Fibroblast of the conjunctiva (primary cell): Measurements from ENCODE around the gene MCF2L.

ENCODE experiments used
- DNase-seq: peaks from one replicate; pipeline ENCODE4 v3.0.0-alpha.2; 2010; ENCODE audit warnings: low read depth

Gene MCF2L

DNA sequence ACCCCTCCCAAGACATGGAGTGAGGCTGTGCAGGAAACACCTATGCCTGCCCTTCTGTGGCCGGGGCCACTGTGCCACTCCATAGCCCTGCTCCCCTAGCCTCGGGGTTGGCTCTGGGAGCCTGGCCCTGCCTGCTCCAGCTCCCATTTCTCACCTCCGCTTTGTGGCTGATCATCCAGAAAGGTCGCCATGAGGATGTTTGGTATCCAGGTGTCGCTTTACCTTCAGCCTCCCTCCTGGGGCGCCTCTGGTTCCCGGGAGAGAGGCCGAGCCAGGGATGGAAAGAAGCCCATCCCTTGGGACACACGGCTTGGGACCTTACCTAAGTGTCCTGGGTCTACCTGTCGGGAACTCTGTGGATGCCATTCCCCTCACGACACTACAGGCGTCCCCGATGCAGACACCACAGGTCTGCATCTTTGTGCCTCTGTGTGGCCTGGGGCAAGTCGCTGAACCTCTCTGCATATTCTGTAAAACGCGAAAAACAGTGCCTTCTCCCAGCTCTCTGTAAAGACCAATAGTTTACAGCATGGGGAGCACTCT, 3.4 kb upstream of the MCF2L start:
- no peak for DNase-seq

DNA sequence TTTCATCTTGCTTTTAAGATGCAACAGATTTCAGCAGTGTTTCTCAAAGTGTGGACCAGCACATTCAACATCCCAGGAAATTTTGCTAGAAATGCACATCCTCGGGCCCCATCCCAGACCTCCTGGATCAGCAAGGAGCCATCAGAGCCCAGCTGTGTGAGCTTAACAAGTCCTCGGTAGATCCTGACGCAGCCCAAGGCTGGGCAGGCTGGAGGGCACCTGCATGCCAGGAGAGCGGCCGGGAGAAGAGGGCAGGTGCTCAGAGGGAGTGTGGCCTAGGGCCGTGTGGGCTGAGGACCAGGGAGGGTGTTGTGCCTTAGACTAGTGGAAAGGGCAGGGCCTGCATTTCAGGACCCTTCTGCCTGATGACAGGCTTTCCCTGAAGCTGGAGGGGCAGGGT, 2.2 kb upstream of the MCF2L start:
- DNase-seq = no peak

DNA sequence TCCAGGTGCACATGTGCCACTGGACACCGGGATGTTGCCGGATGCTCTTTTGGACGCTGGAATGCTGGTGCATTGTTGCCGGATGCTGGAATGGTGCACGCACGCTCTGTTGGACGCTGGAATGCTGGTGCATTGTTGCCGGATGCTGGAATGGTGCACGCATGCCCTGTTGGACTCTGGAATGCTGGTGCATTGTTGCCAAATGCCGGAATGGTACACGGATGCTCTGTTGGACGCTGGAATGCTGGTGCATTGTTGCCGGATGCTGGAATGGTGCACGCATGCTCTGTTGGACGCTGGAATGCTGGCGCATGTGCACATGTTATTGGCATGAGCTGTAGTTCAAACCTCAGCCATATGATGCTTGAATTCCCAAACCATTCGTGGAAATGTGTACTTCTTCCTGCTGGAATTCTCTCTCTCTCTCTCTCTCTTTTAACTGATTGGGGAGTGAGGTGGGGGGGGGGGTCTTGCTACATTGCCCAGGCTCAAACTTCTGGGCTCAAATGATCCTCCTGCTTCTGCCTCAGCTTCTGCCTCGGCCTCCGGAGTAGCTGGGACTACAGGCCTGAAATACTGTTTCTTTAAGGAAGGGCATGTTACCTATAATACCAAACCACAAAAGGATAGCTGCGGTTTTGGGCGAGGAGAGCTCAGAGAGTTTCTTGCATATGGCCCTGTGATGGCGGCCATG, 1.2 kb upstream of the MCF2L start:
- DNase-seq = no peak

DNA sequence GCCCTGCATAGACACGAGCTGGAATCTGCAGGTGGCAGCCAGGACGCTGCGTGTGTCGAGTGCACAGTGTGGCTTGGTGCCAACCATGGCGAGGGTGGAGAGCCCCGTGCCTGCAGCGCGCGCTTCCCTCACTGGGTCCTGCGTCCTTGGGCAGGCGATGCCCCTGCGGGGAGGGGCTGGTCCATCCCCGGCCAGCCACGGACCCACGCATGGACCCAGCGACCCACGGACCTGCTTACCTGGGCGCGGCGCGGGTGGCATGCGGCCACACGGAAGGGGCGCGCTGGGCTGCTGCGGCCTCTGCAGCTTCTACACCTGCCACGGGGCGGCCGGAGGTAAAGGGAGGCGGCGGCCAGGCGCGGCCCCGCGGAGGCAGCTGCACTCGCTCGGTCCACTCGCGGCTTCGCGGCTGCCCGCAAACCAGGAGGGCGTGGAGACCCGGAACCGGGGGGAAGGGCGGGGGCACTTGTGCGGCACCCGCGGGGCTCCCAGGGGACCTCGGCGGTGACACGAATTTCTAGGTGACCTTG, 569 bp upstream of the MCF2L start:
- no peak for DNase-seq

DNA sequence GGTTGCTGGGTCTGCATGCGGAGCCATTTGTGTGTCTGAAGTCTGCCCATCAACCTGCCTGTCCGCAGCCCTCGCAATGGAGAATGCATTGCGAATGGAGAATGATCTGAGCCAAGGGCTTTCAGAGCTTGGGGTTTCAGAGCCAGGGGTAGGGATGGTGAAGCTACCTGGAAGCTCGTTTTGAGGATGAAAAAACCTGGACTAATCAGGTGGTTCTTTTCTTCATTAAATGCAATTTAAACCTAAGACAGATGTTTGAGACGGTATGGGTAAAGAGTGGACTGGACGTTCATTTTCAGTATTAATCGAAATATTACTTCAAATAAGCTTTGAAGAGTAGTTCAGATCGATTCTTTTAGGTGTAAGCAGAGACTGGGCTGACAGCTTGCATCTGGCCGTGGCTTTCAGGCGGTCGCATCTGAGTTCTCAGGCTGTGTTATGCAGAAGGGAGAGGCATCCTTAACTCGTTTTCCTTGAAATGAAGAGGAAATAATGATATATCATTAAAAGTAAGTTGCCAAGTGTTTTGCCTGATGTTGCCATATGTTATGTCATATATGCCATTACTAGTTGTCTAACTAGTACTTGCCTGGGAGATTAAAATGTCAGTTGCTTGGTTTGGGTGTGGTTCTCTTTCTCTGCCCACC, 801 bp downstream of the MCF2L start:
- no peak for DNase-seq

DNA sequence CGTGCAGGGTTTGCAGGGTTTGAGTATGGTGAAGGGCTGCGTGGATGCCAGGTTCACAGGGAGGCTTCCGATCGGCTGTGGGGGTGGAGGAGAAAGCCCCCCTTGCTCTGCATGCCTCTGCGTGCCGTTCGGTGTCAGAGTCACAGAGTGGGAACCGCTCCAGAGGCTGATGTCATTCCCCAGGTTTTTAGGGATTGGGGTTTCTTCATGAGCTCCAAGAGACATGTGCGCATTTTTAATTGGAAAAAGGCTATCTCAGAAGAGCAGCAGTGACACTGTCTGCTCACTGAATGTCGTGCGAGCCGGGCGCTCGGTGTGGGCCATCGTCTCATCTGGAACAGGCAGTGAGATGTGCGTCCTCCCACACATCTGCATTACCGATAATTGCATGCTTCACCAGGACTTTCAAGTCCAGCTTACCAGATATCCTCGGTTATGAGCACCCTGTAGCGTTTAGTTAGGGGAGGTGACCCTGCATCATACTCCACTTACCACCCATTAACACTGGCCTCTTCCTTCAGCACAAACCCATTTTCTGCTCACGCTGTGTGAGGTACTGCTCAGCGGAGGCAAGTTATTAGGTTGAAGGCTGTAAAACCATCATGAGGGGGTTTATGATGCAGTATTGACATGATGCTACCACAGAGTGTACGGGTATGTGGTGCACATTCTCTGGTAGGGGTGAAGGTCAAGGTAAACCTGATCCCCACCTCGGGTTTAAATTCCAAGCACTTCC, 1.7 kb downstream of the MCF2L start:
- DNase-seq = no peak

DNA sequence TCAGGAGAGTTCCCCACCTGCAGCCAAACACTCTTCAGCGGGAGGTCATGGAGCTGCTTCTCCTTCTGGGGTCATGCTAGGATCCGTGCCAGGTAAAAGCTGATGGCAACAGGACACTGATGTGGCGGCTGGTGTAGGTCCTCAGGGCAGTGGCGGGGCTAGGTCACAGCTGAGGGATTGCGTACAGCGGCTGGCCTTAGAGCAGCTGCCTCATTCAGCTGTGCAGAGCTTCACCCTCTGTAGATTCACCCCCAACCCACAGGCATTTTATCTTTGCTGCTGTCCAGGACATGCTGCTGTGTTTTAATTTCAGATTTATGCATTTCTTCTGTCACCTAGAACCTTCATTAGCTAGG, 2.3 kb downstream of the MCF2L start:
- DNase-seq = no peak

DNA sequence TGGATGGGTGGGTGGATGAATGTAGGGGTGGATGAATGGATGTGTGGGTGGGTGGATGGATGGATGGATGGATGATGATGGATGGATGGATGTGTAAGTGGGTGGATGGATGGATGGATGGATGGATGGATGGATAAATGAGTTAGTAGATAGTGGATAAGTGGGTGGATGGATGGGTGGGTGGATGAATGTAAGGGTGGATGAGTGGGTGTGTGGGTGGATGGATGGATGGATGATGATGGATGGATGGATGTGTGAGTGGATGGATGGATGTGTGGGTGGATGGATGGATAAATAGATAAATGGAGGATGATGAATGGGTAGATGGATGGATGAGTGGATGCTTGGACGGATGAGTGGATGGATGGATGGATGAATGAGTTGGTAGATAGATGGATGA, 3.2 kb downstream of the MCF2L start:
- DNase-seq = no peak

DNA sequence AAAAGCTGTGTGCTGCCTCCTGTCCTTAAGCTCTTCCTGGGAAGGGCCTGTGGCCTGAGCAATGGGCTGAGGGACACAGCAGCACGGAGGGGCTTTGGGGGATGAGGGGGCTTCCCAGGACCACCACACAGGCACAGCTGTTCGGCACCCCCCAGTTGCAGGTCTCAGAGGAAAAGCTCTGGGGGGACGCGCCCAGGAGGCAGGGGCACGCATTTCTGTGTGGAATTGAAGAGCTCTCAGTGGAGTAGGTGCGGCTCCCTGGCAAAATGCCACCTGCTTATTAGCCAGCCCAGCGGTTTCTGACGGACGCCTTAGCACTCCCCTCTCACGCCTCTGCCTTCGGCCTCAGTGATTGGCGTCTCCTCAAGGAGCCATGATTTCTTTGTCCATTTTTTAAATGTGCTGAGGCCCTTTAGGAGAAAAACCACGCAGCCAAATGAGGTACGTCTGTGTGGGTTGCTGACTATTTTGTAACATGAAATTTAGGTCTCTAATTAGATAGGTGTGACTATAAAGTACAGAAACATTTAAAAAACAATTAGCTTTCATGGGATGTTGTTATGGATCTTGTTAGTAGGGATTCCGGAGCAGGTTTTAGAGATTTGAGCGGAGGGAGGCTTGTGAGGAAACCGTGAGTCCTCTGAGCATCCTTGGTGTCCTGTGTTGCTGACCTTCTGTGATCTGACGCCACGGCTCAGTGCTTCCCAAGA, 4.0 kb downstream of the MCF2L start:
- no peak for DNase-seq

DNA sequence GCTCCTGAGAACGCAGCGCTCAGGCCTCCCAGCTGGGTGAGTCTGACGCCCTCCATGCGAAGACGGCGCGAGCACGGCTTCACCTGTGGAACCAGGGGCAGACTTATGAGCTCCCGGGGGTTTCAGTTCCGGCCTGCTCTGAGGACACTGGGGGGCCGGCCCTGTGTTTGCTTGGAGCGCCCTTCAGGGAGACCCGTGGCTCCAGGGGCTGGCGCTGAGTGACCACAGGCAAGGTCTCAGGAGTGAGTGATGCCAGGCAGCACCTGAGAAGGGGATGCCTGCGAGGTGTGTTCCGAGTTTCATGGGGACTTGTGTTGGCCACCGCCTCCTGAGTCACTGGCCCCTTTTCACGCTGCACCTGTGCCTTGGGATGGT, 4.5 kb downstream of the MCF2L start:
- DNase-seq = no peak

DNA sequence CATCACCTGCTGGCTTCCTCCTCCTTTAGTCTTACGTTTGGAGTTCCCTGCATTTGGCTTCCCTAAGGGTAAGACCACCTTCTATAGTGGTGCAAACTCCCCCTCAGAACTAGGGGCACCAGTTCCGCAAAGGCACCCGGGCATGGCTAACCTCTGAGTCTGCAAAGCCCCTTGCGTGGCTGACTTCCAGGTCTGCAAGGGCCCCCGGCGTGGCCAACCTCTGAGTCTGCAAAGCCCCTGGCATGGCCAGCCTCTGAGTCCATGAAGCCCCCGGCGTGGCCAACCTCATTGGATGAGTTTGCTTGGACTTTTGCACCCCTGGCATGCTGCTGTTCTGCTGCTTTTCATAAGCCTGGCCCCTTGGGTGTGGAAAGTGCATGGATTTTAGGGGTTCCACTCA, 5.1 kb downstream of the MCF2L start:
- no peak for DNase-seq

DNA sequence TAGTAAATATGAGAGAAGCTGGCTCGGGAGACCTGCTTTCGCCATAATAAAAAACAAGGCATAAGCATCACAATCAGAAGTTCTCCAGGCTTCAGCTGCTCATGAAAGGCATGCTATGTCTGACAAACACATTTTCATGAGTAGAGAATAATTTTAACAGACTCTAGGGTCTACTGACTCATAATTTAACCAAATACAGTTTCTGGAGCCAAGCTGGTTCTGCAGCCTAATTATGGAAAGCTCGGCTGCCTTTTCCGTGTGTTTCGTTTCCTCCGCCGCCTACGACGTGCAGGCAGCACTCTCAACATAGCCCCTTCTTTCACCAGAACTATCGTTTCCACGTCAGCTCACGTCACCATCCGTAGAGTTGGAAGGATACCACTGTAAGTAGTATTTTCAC, 5.7 kb downstream of the MCF2L start:
- DNase-seq = no peak

DNA sequence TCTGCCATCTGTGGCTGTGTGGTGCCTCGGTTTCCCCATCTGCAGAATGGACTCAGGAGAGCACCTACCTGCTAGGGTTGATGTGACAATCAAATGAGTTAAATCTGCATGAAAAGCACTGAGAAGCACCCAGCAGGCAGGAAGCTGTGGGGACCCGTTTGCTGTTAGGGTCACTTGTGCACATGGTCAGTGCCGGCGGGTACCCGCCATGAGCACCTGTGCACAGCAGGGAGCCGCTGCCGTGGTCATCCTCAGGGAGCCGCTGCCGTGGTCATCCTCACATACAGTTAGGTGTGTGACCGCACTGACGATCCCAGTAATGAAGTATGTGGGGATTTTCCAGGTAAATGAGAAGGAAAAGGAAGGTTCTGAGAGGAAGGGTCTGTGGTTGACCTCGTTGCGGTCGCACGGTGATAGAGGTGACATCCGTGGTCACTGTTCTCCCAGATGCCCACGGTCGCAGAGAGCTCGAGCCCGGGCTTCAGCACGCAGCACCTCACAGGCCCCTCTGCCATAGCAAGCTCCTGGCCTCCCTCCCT, 6.5 kb downstream of the MCF2L start:
- no peak for DNase-seq

DNA sequence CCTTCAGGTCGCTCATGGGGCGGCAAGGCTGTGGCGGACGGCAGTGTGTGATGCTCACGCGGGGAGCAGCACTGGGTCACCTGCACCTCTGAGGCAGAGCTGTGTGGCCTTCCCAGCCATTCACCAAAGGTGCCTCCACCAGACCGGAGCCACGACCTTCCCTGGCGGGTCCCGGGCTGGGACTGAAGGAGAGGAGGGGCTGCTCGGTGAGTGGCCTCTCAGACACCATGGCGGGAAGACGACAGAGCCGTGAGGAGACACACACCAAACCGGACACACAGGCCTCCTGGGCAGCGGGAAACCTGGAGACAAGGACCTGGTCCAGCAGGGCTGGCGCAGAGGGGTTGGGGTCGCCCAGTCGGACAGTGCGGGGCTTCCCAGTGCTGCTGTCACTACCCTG, 7.5 kb downstream of the MCF2L start:
- no peak for DNase-seq

DNA sequence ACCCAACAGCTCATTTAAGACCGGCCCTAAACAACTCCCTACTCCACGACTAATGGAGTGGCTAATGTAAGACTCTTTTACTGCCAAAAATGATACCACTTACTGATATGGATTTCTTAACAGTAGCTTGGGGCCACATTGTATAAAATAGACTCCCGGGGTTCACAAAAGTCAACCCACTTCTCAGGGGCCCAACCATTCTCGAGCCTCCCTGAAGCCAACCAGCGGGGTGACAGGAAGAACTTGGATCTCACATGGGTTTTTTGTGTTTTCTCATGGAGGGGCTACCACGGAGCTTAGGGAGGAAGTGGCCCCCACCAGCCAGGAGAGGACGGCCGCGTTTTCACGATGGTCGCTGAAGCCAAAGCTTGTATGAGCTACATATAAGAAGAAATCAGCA, 8.1 kb downstream of the MCF2L start:
- DNase-seq = no peak

DNA sequence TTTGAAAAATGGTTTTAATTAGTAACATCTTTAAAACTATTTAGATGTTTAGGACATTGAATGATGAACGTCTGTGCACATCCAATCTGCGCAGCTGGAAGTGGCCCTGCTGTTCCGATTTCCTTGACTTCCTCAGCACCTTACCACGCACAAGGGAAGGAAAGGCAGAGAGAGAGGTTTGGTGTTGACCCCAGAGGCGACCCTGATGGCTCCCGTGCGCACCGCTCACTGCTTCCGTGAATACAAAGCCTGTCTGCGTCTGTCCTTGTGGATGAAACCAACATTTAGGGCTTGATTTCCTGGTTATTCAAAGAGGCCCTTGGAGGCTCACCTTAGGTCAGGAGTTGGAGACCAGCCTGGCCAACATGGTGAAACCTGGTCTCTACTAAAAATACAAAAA, 8.5 kb downstream of the MCF2L start:
- DNase-seq = no peak

DNA sequence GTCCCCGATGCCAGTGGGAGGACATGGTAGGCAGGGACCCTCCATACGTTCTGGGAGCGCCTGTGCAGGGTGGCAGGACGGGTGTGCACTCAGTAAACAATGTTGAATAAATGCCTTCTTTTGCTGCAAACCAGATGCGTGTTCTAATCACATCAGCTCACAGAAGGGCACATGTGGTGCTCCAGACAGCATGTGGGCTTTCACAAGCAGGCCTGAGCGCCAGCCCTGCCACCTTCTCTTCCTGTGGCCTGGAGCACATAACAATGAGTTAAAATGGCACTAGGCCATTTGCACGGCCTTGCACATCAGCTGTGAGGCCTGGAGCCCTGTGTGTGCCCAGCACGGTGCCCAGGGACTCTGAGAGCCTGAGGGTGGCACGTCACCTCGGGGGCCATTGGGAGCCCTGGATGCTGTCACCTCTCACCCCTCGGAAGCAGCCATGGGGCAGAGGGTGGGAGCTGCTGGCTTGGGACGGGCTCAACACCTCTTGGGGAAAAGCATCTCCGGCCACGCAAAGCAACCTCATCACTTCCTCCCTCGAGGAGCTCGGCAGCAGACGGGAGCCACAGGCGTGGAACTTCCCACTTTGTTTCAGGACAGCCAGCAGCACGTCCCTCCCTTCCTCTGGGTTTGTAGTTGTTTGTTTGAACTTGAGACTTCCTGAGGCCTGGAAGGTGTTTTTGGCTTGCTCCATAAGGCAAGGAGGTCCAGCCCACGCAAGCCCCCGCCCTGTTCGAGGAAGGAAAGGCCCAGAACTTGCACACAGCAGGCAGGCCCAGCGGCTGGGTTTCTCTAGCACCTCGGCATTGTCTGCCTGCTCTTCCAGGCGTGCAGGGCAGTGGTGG, 9.8 kb downstream of the MCF2L start:
- DNase-seq = no peak

DNA sequence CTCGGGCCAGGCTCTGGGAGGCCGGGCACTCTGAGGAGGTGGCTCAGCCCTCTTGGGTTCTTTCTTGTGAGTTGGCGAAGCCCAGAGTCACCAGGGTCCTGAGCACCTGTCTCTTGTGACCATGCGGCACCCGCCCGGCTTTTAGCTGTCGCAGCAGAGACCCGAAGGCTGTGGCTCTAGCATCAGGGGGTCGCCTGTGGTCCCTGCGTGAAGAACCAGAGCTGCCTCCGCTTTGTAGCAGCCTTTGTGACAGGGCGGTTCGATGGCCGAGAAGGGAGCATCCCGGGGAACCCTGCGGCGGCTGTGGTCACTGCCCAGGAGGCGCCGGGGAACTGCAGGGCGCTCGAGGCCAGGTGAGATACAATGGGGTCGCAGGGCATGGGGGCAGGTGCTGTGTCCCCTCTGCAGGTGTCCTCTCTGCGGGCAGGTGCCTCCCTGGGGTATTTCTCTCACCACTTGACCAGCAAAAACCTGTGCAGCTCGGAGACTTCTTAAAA, 10.4 kb downstream of the MCF2L start:
- DNase-seq = no peak

DNA sequence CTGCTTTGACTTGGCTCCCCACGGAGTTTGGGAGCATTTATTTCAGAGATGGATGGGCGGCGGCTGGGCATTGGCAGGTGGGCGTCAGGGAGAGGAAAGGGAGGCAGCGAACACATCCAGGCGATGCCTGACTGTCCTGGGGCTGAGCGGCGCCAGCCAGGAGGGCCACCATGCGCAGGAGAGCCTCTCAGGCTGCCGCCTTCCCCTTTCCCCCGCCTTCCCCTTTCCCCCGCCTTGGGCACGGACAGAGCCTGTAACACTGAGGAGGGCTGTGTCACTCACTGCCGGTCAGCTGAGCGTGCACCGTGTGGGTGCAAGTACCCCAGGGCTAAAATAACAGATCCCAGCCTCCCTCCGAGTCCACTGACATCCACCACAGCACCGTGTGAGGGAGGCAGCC, 11.4 kb downstream of the MCF2L start:
- DNase-seq = no peak

DNA sequence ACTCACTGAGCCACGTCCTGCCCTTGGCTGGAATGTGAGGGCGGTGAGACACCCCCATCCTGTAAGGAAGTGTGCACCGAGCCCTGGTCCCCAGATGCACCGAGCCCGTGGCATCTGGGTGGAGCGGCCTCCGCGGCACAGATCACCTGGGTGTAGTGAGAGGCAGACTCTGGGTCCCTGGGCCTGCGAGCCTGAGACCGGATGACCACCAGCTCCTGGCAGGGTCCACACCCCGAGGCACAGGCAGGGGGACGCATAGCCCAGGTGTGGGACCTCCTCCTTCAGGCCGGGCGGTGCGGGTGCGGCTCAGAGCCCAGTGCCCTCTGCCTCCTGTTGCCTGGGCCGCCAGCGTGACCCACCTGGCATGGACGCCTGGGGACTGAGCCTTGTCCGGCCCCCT, 12.4 kb downstream of the MCF2L start:
- DNase-seq = no peak
